PFSK-1 (cell line): Measurements from ENCODE around the gene SEMA3E.

Source experiments
- FOXP2 ChIP-seq: optimal IDR thresholded peaks from 2 replicates; pipeline ENCODE3; 2011; ENCODE audit warnings: borderline replicate concordance, control low read depth, inconsistent platforms; ENCODE audit not compliant: insufficient read depth; ENCODE audit errors: extremely low read length, extremely low read depth
- POLR2AphosphoS5 ChIP-seq: IDR thresholded peaks from 2 replicates; pipeline ENCODE4 v1.6.1; 2012; ENCODE audit warnings: low read depth, mild to moderate bottlenecking, control low read depth, low read length, moderate library complexity
- REST ChIP-seq, 2 experiments: IDR thresholded peaks; 2 replicates each; pipeline versions ENCODE4 v1.6.1 to v1.8.0; 2011 to 2012; ENCODE audit warnings: low read depth in 2 of 2, low read length in 2 of 2, control low read depth in 1 of 2, inconsistent platforms in 1 of 2, mild to moderate bottlenecking in 1 of 2, moderate library complexity in 1 of 2; ENCODE audit not compliant: insufficient read depth in 1 of 2
- SIN3A ChIP-seq: IDR thresholded peaks from 2 replicates; pipeline ENCODE4 v1.6.1; 2012; ENCODE audit warnings: mild to moderate bottlenecking, low read length, moderate library complexity, borderline replicate concordance; ENCODE audit not compliant: insufficient read depth
- TAF1 ChIP-seq: IDR thresholded peaks from 2 replicates; pipeline ENCODE4 v1.6.1; 2012; ENCODE audit warnings: low read length, control low read depth, borderline replicate concordance; ENCODE audit not compliant: insufficient read depth

The SEMA3E gene

GRCh38 chr7:83550100-83550499 lies 98.8 kb downstream of the SEMA3E start:
- no peak for TF ChIP-seq POLR2AphosphoS5
- no peak for TF ChIP-seq REST (IDR thresholded peaks at IDR 0.05; ENCODE audit: insufficient read depth in 1 of 2, low read depth in 2 of 2, low read length in 2 of 2)
- TF ChIP-seq SIN3A: no peak
- no peak for TF ChIP-seq FOXP2
- no peak for TF ChIP-seq TAF1

- TF ChIP-seq SIN3A: no peak
- no peak for TF ChIP-seq POLR2AphosphoS5
- no peak for TF ChIP-seq TAF1
- no peak for TF ChIP-seq REST (IDR thresholded peaks at IDR 0.05; ENCODE audit: insufficient read depth in 1 of 2, low read depth in 2 of 2, low read length in 2 of 2)
- no peak for TF ChIP-seq FOXP2
These were observed 100.7 kb downstream of the SEMA3E start for GRCh38 chr7:83548250-83548649.

GRCh38 chr7:83547526-83547925 lies 101.4 kb downstream of the SEMA3E start:
- TF ChIP-seq POLR2AphosphoS5 (no peak), TAF1 (no peak), SIN3A (no peak)

- no peak for TF ChIP-seq TAF1
- no peak for TF ChIP-seq FOXP2
- TF ChIP-seq REST (IDR thresholded peaks at IDR 0.05; ENCODE audit: insufficient read depth in 1 of 2, low read depth in 2 of 2, low read length in 2 of 2): no peak
- no peak for TF ChIP-seq SIN3A
- no peak for TF ChIP-seq POLR2AphosphoS5
These were observed 102.4 kb downstream of the SEMA3E start for GRCh38 chr7:83546586-83546985.

- TF ChIP-seq REST (IDR thresholded peaks at IDR 0.05; ENCODE audit: insufficient read depth in 1 of 2, low read depth in 2 of 2, low read length in 2 of 2) (no peak), TAF1 (no peak), FOXP2 (no peak), POLR2AphosphoS5 (no peak), SIN3A (no peak)
These were observed 107.6 kb downstream of the SEMA3E start for GRCh38 chr7:83541187-83541960.
